Activated T-helper 1 cell treated with anti-CD3 and anti-CD28 coated beads, Interleukin-2, amount 50 U/mL, for 16 hours (primary cell): Measurements from ENCODE around the gene VSIG10L.

ENCODE experiments used
- DNase-seq, 2 donors: peaks; one replicate each; pipeline ENCODE4 v3.0.0-alpha.2; 2020; ENCODE audit warnings: low read depth in 1 of 2, low spot score in 1 of 2

Gene VSIG10L

GRCh38 chr19:51339313-51339686 is 2.6 kb downstream of the VSIG10L start:
- DNase-seq = no peak

- DNase-seq = peak; percentile 74 to 75
These were observed 3.2 kb downstream of the VSIG10L start for GRCh38 chr19:51338563-51339312.

GRCh38 chr19:51337861-51338562 is 3.9 kb downstream of the VSIG10L start:
- no peak for DNase-seq

GRCh38 chr19:51337141-51337860 is 4.6 kb downstream of the VSIG10L start:
- no peak for DNase-seq

- no peak for DNase-seq
These were observed 8.0 kb downstream of the VSIG10L start for GRCh38 chr19:51333836-51334460.

GRCh38 chr19:51331716-51332115 is 10.2 kb downstream of the VSIG10L start:
- DNase-seq = no peak

GRCh38 chr19:51331193-51331592 is 10.7 kb downstream of the VSIG10L start:
- DNase-seq = no peak

- DNase-seq = no peak
These were observed 11.6 kb downstream of the VSIG10L start for GRCh38 chr19:51330366-51330765.

- no peak for DNase-seq
These were observed 12.5 kb downstream of the VSIG10L start for GRCh38 chr19:51329411-51329810.

- DNase-seq = no peak
These were observed 14.6 kb downstream of the VSIG10L start for GRCh38 chr19:51327066-51328001.

GRCh38 chr19:51326216-51327065 is 15.5 kb downstream of the VSIG10L start:
- no peak for DNase-seq

GRCh38 chr19:51325161-51325976 is 16.6 kb downstream of the VSIG10L start:
- no peak for DNase-seq

GRCh38 chr19:51324167-51324481 is 17.8 kb downstream of the VSIG10L start:
- no peak for DNase-seq

- DNase-seq = no peak
These were observed 18.3 kb downstream of the VSIG10L start for GRCh38 chr19:51323481-51324166.

GRCh38 chr19:51321799-51322198 is 20.1 kb downstream of the VSIG10L start:
- no peak for DNase-seq

- DNase-seq = no peak
These were observed 21.7 kb downstream of the VSIG10L start for GRCh38 chr19:51320280-51320657.

- no peak for DNase-seq
These were observed 22.2 kb downstream of the VSIG10L start for GRCh38 chr19:51319649-51320279.
